Loucy (cell line): ENCODE measurements around the gene AQP1.

Experiments
- CTCF ChIP-seq: fragments of 200-600 bp; sonication (generic); conservative IDR thresholded peaks from 2 replicates; pipeline ENCODE4 v1.5.1; 2014; ENCODE audit warnings: mild to moderate bottlenecking, antibody characterized with exemption, low read length
- EZH2phosphoT487 ChIP-seq: fragments of 200-600 bp; IDR thresholded peaks from 2 replicates; pipeline ENCODE4 v1.6.1; 2018; ENCODE audit warnings: antibody characterized with exemption, mild to moderate bottlenecking, moderate library complexity, borderline replicate concordance

GRCh38 chr7:30865076-30865475 is 46.6 kb upstream of the AQP1 start:
- TF ChIP-seq EZH2phosphoT487, result no peak
- no peak for TF ChIP-seq CTCF
